HG03108 (cell line): ENCODE results near the gene NFATC1.
"Not testable (repeated sequence)": the region's sequence is repeated elsewhere in the genome, so short reads cannot be mapped to it uniquely, and the experiment has no call there.

ENCODE experiments used
- ATAC-seq: cut with Tn5 transposase; IDR thresholded peaks from one replicate; pipeline ENCODE4 v1.9.1; 2021; ENCODE audit warnings: moderate library complexity; ENCODE audit not compliant: unreplicated experiment

NFATC1 gene

DNA sequence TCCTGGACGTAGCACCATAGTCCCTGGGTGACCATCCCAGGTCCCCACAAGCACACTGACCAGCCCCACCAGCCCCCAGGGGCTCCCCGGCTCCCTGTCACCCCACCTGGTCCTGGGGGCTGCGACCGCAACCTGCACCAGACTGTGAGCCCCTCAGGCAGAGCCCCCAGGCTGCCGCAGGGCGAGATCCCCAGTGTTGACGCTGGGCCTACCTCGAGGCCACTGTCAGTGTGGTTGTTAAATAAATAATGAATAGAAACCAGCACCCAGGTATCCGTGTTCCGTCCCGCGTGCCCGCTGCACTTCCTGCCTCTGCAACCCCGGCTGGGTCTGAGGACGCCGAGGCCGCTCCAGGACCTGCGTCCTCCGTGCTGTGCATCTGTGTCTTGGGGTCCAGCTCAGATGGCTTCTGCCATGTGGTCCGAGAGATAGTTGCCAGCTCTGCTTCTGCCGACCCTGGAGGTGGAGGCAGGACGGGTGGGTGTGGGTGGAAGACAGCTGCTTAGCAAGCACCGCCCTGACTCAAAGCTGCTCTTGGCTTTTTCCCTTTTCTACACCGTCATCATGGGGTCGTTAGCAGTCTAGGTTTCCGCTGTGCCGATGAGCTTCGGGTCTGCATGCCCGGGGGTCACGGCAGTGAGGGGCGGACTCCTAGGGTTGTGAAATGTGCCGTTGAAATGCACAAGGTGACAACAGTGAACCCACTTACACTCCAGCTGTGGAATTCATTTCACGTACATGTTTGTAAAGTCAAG, 74.2 kb downstream of the NFATC1 start:
- ATAC-seq = no peak

DNA sequence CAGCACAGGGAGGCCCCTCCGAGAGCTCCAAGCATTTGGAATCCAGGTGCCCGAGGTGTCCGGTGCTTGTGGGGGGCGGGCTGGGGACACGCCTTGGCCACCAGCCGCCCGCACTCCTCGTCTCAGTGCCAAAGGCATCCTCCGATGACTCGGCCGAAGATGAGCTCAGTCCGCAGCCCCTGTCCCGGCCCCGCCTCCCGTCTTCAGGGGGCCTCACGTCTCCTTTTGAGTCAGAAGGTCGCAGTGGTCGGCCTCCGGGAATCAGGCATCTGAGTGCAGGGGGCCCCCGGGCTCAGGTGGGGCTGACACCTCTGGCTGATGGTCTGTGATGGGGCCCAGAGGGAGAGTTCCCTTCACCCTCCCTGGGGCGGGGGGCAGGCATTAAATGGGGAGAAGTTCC, 74.8 kb downstream of the NFATC1 start:
- ATAC-seq = no peak

DNA sequence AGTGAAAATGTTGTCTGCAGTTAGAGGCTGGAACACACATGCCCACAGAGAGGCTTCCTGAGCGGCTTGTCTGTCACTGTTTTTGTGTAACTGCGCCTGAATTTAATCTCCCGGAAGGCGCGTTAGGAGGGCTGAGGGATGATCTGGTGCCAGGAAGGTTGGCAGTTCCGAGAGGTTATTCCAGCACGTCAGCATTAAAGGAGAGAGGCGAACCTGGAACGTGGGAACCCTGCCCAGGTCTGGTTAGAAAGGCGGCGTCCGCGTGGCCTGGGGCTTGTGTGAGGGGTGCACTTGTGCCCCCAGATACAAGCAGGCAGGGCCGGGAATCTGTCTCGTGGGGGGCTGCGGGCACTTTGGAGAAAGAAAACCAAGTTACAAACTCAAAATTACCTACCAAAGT, 75.3 kb downstream of the NFATC1 start:
- ATAC-seq = no peak

DNA sequence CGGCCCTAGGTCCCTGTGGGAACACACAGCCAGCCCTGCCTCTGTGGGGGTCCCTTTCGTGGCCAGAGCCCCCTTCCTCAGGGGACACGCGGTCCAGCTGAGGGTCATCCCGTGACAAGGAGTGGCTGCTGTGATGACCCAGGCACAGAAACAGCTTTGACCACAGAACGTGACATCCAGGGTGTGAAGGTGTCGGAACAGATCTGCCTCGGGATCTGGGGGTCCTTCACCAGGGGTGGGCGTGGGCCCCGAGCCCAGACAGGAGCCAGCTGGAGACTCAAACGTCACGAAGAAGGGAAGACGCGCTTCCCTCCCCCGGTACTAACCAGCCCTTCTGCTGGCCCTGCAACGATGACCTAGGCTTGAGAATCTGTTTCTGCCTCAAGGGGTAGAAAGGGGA, 75.9 kb downstream of the NFATC1 start:
- ATAC-seq = no peak

- no peak for ATAC-seq
These were observed 76.4 kb downstream of the NFATC1 start for GRCh38 chr18:79472176-79472575.

DNA sequence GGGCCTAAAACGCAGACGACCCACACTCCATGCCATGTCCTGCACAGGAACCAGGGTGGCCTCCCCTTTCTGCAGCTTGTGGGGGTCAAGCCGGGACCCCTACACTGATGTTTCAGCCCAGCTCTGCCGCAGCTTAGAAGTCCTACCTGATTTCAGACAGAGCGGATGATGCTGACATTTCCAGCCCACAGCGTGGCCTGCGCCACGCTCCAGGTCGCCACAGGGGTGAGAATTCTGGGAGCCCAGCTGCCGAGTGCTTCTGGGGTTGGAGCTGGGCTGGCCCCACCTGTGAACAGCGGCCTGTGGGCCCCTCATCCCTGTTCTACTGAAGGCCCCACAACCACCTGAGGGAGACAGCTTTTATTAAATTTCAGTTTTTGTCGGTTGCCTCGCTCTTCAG, 77.2 kb downstream of the NFATC1 start:
- ATAC-seq = no peak

DNA sequence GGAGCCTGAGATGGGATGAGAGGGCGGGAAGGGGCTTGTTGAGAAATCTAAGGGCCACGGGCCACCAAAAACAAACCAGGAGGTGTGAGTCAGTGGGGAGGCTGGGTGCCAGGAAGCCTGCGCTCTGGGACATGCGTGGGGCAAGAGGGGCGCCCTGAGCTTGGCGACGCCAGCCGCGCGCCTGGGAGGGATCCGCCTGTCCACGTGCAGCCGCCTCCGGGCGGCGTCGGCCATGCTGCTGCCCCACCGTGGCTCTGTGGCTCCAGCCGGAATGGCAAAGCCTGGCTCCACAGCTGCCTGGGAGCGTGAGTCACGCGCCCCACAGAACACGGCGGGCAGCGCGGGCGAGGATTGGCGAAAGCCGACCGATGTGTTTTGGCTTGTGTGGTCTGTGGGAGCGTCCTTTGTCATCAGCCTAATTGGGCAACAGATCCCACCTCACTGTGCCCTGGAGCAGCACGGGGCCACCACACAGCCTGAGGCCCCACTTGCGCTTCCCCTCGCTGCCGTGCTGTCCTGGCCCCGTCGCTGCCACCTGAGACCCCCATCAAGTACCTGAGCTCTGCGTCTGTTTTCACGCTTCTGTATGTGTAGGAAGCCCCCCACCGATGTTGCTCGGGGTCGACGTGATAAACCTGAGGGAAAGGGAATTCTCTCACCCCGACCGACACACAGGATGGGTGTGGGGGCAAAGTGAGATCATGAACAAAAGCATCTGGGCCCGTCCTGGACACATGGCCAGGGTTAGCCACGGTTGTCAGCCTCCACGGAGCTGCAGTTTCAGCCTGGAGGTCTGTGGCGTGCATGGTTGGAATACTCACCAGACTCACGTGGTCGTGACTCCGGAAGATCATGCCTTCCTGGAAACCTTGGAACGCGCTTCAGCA, 80.5 kb downstream of the NFATC1 start:
- no peak for ATAC-seq

GRCh38 chr18:79476918-79477571, 81.3 kb downstream of the NFATC1 start:
- ATAC-seq = no peak

- ATAC-seq = no peak
These were observed 82.2 kb downstream of the NFATC1 start for GRCh38 chr18:79477711-79478483.

- no peak for ATAC-seq
These were observed 82.9 kb downstream of the NFATC1 start for GRCh38 chr18:79478484-79479115.

GRCh38 chr18:79479116-79479760, 83.5 kb downstream of the NFATC1 start:
- no peak for ATAC-seq

DNA sequence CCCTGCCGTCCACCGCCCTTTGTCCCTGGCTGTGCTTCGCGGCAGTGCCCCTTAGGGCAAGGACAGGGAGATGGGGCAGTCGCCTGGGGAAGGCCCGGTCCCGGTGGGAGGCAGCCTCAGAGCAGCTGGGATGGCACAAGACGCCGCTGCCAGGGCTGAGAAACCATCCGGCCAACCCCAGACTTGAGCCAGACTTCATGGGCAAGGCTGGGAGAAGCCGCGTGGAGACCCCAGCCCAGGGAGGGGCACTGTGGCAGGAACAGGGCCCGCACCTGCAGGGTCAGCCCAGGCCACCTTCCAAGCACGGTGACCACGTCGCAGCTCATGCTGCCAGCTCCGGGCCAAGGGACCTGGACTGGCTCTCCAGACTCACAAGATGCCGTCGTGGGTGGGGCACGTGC, 84.0 kb downstream of the NFATC1 start:
- ATAC-seq = no peak

DNA sequence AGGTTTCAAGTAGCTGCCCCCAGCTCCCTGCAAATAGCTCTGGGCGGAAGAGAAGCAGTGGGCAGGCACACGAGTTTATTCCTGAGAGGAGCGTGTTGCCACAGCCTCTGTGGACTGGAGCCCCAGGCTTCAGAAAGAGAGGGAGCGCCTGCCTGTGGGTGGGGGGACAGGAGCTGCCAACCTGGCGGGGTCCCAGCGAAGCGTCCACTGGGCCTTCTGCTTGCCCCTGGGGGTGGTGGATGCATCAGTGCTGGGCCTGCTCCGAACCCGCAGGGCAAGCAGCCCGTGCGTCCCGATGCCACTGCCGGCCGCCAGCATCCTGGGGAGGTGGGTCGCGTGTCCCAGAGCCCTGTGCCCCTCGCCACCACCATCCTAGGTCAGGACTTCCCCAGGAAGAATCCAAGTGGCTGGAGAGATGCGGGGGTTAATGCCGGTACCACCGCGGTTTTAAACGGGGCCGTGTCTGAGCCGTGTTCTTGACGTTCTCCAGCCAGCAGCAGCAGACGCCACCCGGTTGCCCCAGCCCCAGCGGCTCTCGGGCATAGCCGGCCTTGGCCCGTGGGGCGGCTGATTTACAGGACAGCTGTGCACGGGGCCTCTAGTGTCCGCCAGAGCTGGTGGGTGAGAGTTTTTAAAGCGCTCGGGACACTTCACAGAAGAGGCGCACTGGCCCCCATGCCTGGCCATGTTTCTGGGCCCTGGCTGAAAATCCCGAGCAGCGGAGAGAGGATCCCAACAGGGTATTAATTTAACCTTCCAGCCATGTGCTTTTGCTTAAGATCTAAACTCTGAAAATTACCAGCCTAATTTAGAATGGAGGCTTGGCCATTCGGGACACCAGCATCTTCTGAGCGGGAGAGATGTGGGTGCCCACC, 84.7 kb downstream of the NFATC1 start:
- no peak for ATAC-seq

DNA sequence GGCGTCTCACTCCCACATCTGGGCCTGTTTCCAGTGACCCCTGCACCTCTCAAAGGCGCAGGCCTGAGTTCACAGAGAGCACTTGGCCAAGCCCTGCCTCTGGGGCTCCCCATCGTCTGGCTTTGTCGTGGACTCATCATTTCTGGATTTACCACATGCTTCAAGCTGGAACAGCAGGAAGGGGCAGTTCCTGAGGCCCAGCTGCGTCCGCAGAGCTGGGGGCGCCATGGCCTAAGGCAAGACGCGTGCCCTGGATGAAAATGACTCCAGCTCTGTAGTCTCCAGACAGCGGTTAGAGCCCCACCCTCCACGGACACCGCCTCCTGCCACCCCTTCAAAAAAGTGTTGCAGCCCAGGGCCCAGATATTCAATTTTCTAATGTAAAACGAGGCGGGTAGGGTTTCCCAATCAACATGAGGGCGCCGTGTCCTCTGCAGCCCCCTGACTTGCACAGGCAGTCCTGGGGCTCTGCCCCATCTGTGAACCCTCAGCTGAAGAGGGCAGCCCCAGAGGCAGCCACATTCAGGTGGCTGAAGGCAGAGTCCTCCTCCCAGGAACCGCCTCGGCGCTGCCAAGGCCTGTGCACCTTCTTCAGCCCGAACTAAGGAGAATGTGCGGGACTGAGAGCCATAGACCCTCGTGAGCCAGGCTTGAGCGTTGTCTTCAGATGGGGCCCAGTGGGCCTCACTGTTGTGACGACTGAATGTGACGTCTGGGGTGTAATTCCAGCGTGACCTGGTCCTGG, 85.5 kb downstream of the NFATC1 start:
- no peak for ATAC-seq

DNA sequence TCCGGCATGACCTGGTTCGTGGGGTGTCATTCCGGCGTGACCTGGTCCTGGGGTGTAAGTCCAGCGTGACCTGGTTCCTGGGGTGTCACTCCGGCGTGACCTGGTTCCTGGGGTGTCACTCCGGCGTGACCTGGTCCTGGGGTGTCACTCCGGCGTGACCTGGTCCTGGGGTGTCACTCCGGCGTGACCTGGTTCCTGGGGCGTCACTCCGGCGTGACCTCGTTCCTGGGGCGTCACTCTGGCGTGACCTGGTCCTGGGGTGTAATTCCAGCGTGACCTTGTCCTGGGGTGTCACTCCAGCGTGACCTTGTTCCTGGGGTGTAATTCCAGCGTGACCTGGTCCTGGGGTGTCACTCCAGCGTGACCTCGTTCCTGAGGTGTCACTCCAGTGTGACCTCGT, 87.7 kb downstream of the NFATC1 start:
- not testable (repeated sequence) for ATAC-seq

GRCh38 chr18:79483971-79484491, 88.3 kb downstream of the NFATC1 start:
- ATAC-seq = no peak

DNA sequence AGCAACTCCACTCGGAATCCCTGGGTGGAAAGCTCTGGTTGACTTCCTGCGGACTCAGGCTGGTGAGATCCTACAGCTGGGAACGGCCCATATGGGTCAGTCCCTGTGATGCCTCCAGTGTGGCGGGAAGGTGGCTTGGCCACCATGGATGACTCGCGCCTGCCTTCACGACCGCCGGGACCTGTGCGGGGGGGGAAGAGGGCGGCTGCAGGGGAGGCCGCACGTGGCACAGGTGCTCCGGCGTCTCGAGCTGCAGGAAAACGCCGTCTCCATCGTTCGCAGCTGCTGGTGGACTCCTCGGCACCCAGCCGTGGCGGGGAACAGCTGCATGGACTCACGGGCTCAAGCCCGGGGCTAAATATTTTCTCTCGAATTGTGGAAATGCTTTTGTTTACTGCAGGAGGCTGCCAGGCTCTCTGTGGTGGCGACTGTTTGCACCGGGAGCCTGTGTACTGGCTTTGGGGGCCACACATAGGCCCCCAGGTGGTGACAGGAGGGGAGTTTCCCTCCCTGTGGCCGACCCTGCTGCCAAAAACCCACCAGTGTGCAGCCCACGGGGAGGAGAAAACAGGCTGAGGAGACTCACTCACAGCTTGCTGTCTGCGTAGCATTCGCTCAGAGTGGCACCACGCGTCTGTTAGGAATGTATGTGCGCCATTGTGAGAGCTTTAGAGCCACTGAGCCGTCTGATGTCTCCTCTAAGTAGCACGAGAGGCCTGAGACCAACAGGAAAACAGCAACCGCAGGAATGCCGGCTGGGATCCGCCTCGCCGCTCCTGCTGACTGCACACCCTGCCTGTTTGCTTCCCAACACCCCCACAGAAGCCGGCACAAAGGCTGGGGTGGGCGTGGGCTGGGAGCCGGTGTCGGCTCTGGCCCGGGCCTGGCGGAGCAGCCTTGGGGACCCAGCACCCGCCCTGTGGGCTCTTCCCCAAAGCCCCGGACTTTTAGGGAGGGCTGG, 89.2 kb downstream of the NFATC1 start:
- no peak for ATAC-seq
